ENCODE data around the gene EHBP1.

The EHBP1 gene

GRCh38 chr2:62824388-62824787, 118.9 kb downstream of the EHBP1 start:
- FAIRE-seq: no peak

- no peak for FAIRE-seq
Measured at GRCh38 chr2:62826141-62826540, 120.6 kb downstream of the EHBP1 start.

GRCh38 chr2:62826953-62827675, 121.6 kb downstream of the EHBP1 start:
- FAIRE-seq: no peak

- FAIRE-seq: no peak
Measured at GRCh38 chr2:62831729-62832128, 126.2 kb downstream of the EHBP1 start.

- FAIRE-seq: no peak
Measured at GRCh38 chr2:62844311-62845090, 139.0 kb downstream of the EHBP1 start.

- FAIRE-seq: no peak
Measured at GRCh38 chr2:62845256-62845655, 139.7 kb downstream of the EHBP1 start.

GRCh38 chr2:62852254-62852653, 146.7 kb downstream of the EHBP1 start:
- peak; percentile 5 for FAIRE-seq

- no peak for FAIRE-seq
Measured at GRCh38 chr2:62854600-62855514, 149.3 kb downstream of the EHBP1 start.

- no peak for FAIRE-seq
Measured at GRCh38 chr2:62856228-62857040, 150.9 kb downstream of the EHBP1 start.

GRCh38 chr2:62857139-62857931, 151.8 kb downstream of the EHBP1 start:
- no peak for FAIRE-seq

GRCh38 chr2:62858231-62858832, 152.8 kb downstream of the EHBP1 start:
- no peak for FAIRE-seq

- no peak for FAIRE-seq
Measured at GRCh38 chr2:62868947-62869346, 163.4 kb downstream of the EHBP1 start.

GRCh38 chr2:62870966-62871365, 165.5 kb downstream of the EHBP1 start:
- no peak for FAIRE-seq

GRCh38 chr2:62871506-62871905, 166.0 kb downstream of the EHBP1 start:
- FAIRE-seq: no peak

GRCh38 chr2:62873603-62874002, 168.1 kb downstream of the EHBP1 start:
- no peak for FAIRE-seq

- no peak for FAIRE-seq
Measured at GRCh38 chr2:62874881-62875383, 169.4 kb downstream of the EHBP1 start.

GRCh38 chr2:62881162-62881795, 175.8 kb downstream of the EHBP1 start:
- no peak for FAIRE-seq

- no peak for FAIRE-seq
Measured at GRCh38 chr2:62883629-62884028, 178.1 kb downstream of the EHBP1 start.

- no peak for FAIRE-seq
Measured at GRCh38 chr2:62884086-62884485, 178.6 kb downstream of the EHBP1 start.

- FAIRE-seq: no peak
Measured at GRCh38 chr2:62884514-62884913, 179.0 kb downstream of the EHBP1 start.
